Measurements from ENCODE around the gene SLC46A2.

DNA sequence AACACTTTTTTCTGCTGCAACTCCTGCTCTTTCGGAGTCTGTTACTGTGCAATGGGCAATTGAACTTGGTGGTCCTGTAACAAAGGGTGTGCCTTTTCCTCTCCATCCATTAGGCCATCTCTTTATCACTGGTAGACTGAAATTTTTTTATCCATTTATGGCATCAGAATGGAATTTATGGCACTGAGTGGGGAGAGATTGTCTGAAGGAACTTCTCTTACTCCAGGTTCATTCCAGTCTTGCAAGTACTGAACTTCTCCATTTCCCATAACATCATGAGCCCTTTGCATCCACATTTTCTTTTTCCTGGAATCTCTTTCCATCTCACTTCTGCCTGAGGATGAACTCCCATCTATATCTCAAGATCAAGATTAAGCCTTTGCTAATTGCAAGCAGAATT lies 10.0 kb downstream of the SLC46A2 start:
- TF ChIP-seq, protein P1, sequence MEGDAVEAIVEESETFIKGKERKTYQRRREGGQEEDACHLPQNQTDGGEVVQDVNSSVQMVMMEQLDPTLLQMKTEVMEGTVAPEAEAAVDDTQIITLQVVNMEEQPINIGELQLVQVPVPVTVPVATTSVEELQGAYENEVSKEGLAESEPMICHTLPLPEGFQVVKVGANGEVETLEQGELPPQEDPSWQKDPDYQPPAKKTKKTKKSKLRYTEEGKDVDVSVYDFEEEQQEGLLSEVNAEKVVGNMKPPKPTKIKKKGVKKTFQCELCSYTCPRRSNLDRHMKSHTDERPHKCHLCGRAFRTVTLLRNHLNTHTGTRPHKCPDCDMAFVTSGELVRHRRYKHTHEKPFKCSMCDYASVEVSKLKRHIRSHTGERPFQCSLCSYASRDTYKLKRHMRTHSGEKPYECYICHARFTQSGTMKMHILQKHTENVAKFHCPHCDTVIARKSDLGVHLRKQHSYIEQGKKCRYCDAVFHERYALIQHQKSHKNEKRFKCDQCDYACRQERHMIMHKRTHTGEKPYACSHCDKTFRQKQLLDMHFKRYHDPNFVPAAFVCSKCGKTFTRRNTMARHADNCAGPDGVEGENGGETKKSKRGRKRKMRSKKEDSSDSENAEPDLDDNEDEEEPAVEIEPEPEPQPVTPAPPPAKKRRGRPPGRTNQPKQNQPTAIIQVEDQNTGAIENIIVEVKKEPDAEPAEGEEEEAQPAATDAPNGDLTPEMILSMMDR (IDR thresholded peaks at IDR 0.05) = no peak
- TF ChIP-seq POLR2A (IDR thresholded peaks at IDR 0.05) = no peak
